Measurements from ENCODE around the gene AEBP1. TPM values are rescaled to one million over a fixed set of nuclear protein-coding genes. Genes with fewer than 3 reads are reported as not detected.

The AEBP1 gene
- total and polyA plus RNA-seq, 2 donors (not counting 1 experiment from before 2014, with no cell fraction given) = 44.4 to 133 TPM

DNA sequence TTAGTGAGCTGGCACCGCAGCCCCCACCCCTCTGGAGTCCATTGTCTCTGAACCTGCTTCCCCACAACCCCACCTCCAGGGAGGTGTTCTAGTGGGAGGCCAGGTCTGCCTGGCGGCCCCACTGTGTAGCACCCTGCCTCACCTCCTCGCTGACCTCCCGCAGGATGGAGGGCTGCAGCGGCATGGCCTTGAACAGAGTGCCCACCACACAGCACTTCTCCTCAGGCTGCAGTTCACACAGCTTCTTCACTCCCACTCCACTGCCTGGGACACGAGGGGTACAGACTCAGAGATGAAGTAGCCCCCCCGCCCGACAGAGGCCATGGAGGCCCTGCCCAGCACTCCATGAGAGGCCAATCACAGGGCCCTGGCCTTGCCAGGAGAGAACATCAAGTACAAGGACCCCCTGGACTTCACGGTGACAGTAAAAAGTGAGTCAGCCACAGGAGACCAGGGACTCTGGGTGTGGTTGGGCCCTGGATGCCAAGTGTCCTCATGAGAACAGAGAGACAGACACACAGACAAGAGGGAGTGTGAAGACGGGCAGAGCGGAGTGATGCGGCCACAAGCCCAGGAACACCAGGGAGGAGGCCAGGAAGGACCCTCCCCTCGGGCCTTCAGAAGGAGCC is 13.8 kb downstream of the AEBP1 start:
- Histone ChIP-seq H3K79me2 (ENCODE audit: control insufficient read depth, insufficient read depth, low read length) (peaks cover 19% of the 10 kb centered on the region), H4K20me1 (ENCODE audit: control insufficient read depth, extremely low read depth, insufficient read depth, low read length) (no peaks in the 10 kb centered on the region), H3K9ac (ENCODE audit: insufficient read depth, low read length) (no peak overlapping the region), H3K4me3 (replicated peaks in 1 of 4; ENCODE audit: control extremely low read depth in 1 of 4, insufficient read depth in 1 of 4, low read depth in 3 of 4, low read length in 4 of 4) (no peak overlapping the region), H3K4me2 (ENCODE audit: extremely low read depth, insufficient read depth, low read length) (no peak overlapping the region), H3K4me1 (ENCODE audit: control insufficient read depth, extremely low read depth, insufficient read depth, low read length) (no peaks in the 10 kb centered on the region), H3K27ac (ENCODE audit: insufficient read depth, low read length) (no peak overlapping the region), H3K27me3 (ENCODE audit: control insufficient read depth, insufficient read depth, low read length) (no peaks in the 10 kb centered on the region), H3K9me3 (ENCODE audit: control insufficient read depth, insufficient read depth, low read depth, low read length) (no peaks in the 10 kb centered on the region), H3K36me3 (ENCODE audit: control insufficient read depth, insufficient read depth, low read length) (peaks cover 26% of the 10 kb centered on the region), H2AFZ (ENCODE audit: low read length) (no peak overlapping the region)
- DNase-seq (ENCODE audit: low read depth in 2 of 2) = no peak
- TF ChIP-seq CTCF (conservative IDR thresholded peaks at IDR 0.05 in 1 of 2, IDR thresholded peaks at IDR 0.05 in 1 of 2; ENCODE audit: low read depth in 1 of 2, low read length in 2 of 2) (no peak), EZH2 (IDR thresholded peaks at IDR 0.05; ENCODE audit: low read length, missing control alignments) (no peak)

GRCh38 chr7:44119829-44120380 is 15.8 kb downstream of the AEBP1 start:
- H3K36me3 ChIP-seq (ENCODE audit: control insufficient read depth, insufficient read depth, low read length) = peaks cover 17% of the 10 kb centered on the region
- DNase-seq (ENCODE audit: low read depth in 2 of 2) = no peak

GRCh38 chr7:44120395-44120794 is 16.2 kb downstream of the AEBP1 start:
- no peak overlapping the region for H3K9ac ChIP-seq (ENCODE audit: insufficient read depth, low read length)
- H3K27ac ChIP-seq (ENCODE audit: insufficient read depth, low read length) = no peak overlapping the region
- H3K4me2 ChIP-seq (ENCODE audit: extremely low read depth, insufficient read depth, low read length) = no peak overlapping the region
- H4K20me1 ChIP-seq (ENCODE audit: control insufficient read depth, extremely low read depth, insufficient read depth, low read length) = no peaks in the 10 kb centered on the region
- peaks cover 4% of the 10 kb centered on the region for H3K4me1 ChIP-seq (ENCODE audit: control insufficient read depth, extremely low read depth, insufficient read depth, low read length)
- H3K79me2 ChIP-seq (ENCODE audit: control insufficient read depth, insufficient read depth, low read length) = peaks cover 19% of the 10 kb centered on the region
- no peaks in the 10 kb centered on the region for H3K27me3 ChIP-seq (ENCODE audit: control insufficient read depth, insufficient read depth, low read length)
- H3K36me3 ChIP-seq (ENCODE audit: control insufficient read depth, insufficient read depth, low read length) = peaks cover 17% of the 10 kb centered on the region
- TF ChIP-seq CTCF (conservative IDR thresholded peaks at IDR 0.05 in 1 of 2, IDR thresholded peaks at IDR 0.05 in 1 of 2; ENCODE audit: low read depth in 1 of 2, low read length in 2 of 2) = no peak
- TF ChIP-seq EZH2 (IDR thresholded peaks at IDR 0.05; ENCODE audit: low read length, missing control alignments) = no peak
- no peak overlapping the region for H2AFZ ChIP-seq (ENCODE audit: low read length)
- no peak for DNase-seq (ENCODE audit: low read depth in 2 of 2)
- no peaks in the 10 kb centered on the region for H3K9me3 ChIP-seq (ENCODE audit: control insufficient read depth, insufficient read depth, low read depth, low read length)
- H3K4me3 ChIP-seq (replicated peaks in 1 of 4; ENCODE audit: control extremely low read depth in 1 of 4, insufficient read depth in 1 of 4, low read depth in 3 of 4, low read length in 4 of 4) = no peak overlapping the region

More at GRCh38 chr7:44119829-44120380, 15.8 kb downstream of the AEBP1 start:
- Histone ChIP-seq H3K4me2 (ENCODE audit: extremely low read depth, insufficient read depth, low read length) (no peak overlapping the region), H3K27me3 (ENCODE audit: control insufficient read depth, insufficient read depth, low read length) (no peaks in the 10 kb centered on the region), H3K4me1 (ENCODE audit: control insufficient read depth, extremely low read depth, insufficient read depth, low read length) (peaks cover 4% of the 10 kb centered on the region), H3K27ac (ENCODE audit: insufficient read depth, low read length) (no peak overlapping the region), H3K9ac (ENCODE audit: insufficient read depth, low read length) (no peak overlapping the region), H2AFZ (ENCODE audit: low read length) (no peak overlapping the region), H3K9me3 (ENCODE audit: control insufficient read depth, insufficient read depth, low read depth, low read length) (no peaks in the 10 kb centered on the region), H3K79me2 (ENCODE audit: control insufficient read depth, insufficient read depth, low read length) (peaks cover 19% of the 10 kb centered on the region), H4K20me1 (ENCODE audit: control insufficient read depth, extremely low read depth, insufficient read depth, low read length) (no peaks in the 10 kb centered on the region), H3K4me3 (replicated peaks in 1 of 4; ENCODE audit: control extremely low read depth in 1 of 4, insufficient read depth in 1 of 4, low read depth in 3 of 4, low read length in 4 of 4) (no peak overlapping the region)
- TF ChIP-seq CTCF (conservative IDR thresholded peaks at IDR 0.05 in 1 of 2, IDR thresholded peaks at IDR 0.05 in 1 of 2; ENCODE audit: low read depth in 1 of 2, low read length in 2 of 2) (no peak), EZH2 (IDR thresholded peaks at IDR 0.05; ENCODE audit: low read length, missing control alignments) (no peak)

Data from fibroblast of lung (primary cell).